ENCODE data around the gene ORAI2.
"Not testable (repeated sequence)": the region's sequence is repeated elsewhere in the genome, so short reads cannot be mapped to it uniquely, and the experiment has no call there.

ORAI2 gene

DNA sequence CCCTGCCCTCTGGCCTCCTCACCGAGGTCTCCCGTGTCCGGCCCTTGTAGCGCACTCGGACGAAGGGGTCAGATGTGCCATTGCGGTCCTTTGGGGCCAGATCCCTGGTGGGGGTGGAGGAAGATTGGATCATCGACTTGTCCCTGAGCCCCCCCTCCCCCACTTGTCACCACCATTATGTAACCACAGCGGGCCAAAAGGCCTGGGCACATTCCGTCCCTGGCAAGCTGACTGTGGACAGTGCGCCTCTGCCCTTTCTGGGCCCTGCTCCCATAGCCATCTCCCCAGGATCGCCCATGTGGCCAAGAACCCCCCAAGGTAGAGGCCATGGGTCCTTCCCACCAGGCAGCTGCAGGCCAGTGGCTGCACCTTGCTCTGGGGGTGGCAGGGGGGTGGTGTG is 69.8 kb downstream of the ORAI2 start:
- not testable (repeated sequence) for DNase-seq (ENCODE audit: low read depth in 2 of 2)

DNA sequence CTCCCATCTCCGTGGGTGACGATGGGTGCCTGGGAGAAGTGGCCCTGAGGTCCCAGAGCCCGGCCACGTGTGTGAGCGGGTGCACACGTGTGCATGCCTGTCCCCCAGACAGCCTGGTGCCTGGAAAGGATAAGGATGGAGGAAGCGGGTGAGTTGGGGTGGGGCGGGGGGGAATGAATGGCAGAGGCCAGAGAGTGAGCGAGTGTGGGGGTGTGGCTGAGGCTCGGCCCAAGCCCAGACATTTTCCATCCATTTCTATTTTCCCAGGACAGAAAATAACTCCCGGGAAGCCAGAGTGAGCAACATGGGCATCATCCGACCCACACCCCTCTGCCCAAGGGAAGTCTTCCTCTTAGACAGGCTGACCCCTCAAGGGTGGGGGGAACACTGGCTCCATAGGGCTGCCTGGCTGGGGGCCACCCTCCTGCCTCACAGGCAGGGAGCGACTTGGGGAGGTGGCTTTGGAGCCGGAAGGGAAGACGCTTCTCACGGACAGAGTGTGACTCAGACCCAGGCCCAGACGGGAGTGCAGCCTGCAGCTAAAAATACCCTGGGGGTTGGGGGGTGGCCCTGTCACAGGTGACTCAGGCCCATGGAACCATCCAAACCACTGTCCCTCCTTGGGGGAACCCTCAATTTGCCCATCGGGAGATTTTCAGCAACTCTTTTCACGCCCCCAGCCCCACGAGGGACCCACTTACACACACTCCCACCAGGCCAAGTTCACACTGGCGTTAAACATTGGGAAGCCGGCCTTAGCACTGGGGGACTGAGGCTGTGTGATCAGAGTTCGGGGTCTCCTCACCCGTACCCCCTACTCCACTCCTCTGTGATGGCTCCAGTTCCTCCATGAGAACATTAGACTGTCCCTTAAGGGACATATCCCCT is 72.2 kb downstream of the ORAI2 start:
- DNase-seq (ENCODE audit: low read depth in 2 of 2) = not testable (repeated sequence)
